Aorta (tissue), 5 donors: ENCODE data around the gene SNX20. TPM values are rescaled to one million over a fixed set of nuclear protein-coding genes. Genes with fewer than 3 reads are reported as not detected.

ENCODE experiments used
- ATAC-seq: fragments of 200-7000 bp; cut with Tn5 transposase; one replicate; pipeline ENCODE4 v1.9.1; 2022; ENCODE audit warnings: moderate library complexity; ENCODE audit not compliant: low FRiP score
- DNase-seq, 2 donors: peaks; one replicate each; pipeline ENCODE4 v3.0.0-alpha.2; 2020
- H3K27ac ChIP-seq, 2 donors: one replicate each; pipeline ENCODE4 v1.5.1; 2013; ENCODE audit warnings: low read length in 2 of 2, mild to moderate bottlenecking in 2 of 2, moderate library complexity in 2 of 2, control low read depth in 1 of 2, inconsistent platforms in 1 of 2, low read depth in 1 of 2
- H3K27me3 ChIP-seq, 2 donors: one replicate each; pipeline ENCODE4 v1.6.1; 2013; ENCODE audit warnings: control low read depth in 1 of 2, low read length in 1 of 2, mild to moderate bottlenecking in 1 of 2, moderate library complexity in 1 of 2; ENCODE audit not compliant: insufficient read depth in 2 of 2, control insufficient read depth in 1 of 2
- H3K36me3 ChIP-seq, 2 donors: one replicate each; pipeline ENCODE4 v1.6.1; 2013; ENCODE audit warnings: control low read depth in 1 of 2, low read length in 1 of 2, mild to moderate bottlenecking in 1 of 2; ENCODE audit not compliant: insufficient read depth in 2 of 2, control insufficient read depth in 1 of 2
- H3K4me1 ChIP-seq, 2 donors: one replicate each; pipeline ENCODE4 v1.6.1; 2013; ENCODE audit warnings: low read length in 2 of 2, control low read depth in 1 of 2, mild to moderate bottlenecking in 1 of 2, moderate library complexity in 1 of 2; ENCODE audit not compliant: insufficient read depth in 2 of 2, control insufficient read depth in 1 of 2
- H3K4me3 ChIP-seq, 2 donors: one replicate each; pipeline ENCODE4 v1.5.1; 2013; ENCODE audit warnings: low read length in 2 of 2, control low read depth in 1 of 2, mild to moderate bottlenecking in 1 of 2
- H3K9me3 ChIP-seq: one replicate; pipeline ENCODE4 v1.6.1; 2013; ENCODE audit warnings: mild to moderate bottlenecking, low read length; ENCODE audit not compliant: control insufficient read depth
- WGBS, 2 donors: extraction: QIAGEN DNeasy Blood & Tissue Kit; methylation state at CpG; one replicate each; pipeline ENCODE4 v1.1.7; 2013; 5-methylcytosine and 5-hydroxymethylcytosine counted together
- intact Hi-C, 2 donors: fragments of 100-400 bp; cut with DNase I; formaldehyde crosslinking; loops; one replicate each; pipeline versions ENCODE4 v1.14.2 to v1.15.0; 2022
- polyA plus RNA-seq, 2 donors: library from polyadenylated mRNA; stranded (reverse); fragments of 200-250 nt; gene quantifications; one replicate each; pipeline ENCODE4 v1.2.3, GENCODE V29; 2013
- total RNA-seq, 2 donors: library from RNA; stranded (reverse); fragmentation: NEBNext Ultra II Directional; extraction: Animal tissue kit (Norgen Biotek cat#: 25700); gene quantifications; one replicate each; pipeline ENCODE4 v1.2.1, GENCODE V29; 2021
- donor health status: healthy with polysubstance abuse.
- donor health status: Bipolar disorder and iron deficiency.
- donor health status: DM: no; HTN: no; CAD: no.
- donor health status: DM: no; HTN: no; CAD: no.
- donor health status: DM: yes; HTN: yes; CAD: no.

Gene SNX20
- total and polyA plus RNA-seq, 4 donors, result 0.41 to 5.0 (median 2.2) TPM

DNA sequence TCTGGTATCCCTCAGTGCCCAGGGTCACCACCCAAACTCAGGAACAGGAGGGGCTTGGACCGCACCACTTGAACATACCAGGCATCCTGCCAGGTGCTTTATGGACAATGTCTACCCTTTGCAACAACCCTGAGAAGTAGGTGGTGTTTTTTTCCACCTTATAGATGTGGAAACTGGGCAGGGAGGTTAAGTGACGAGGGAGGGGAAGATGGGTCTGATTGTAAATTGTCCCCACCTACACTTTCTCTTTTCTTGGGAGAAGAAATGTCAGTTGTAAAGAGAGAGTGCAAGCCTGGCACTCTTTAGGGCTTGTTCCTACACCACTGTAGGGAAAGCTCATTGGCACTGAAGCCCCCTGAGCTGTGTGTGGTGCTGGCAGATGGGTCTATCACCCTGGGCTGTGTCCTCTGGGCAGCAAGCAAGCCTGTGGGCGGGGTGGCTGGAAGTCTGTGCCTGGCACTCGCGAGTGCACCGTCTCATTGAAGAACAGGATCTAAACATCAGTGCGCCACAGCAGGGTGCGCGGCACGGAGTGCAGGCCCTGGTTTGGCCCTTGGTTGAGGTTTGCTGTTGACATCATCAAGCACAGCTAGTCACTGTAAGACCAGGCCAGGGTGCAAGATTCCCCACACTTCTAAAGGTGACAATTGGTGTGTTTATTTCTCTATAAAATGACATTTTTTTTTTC, 27.4 kb upstream of the SNX20 start:
- DNase-seq, result no peak
- Histone ChIP-seq H3K9me3 (peaks cover 5% of the 10 kb centered on the region), H3K27ac (no peak overlapping the region), H3K27me3 (no peaks in the 10 kb centered on the region), H3K36me3 (no peaks in the 10 kb centered on the region), H3K4me3 (no peak overlapping the region), H3K4me1 (no peaks in the 10 kb centered on the region)
- ATAC-seq, result no peak
- intact Hi-C loops, result no loop called here
- WGBS, 2 donors, result 87 to 88% methylated on average over 10 of the region's 10 CpGs

- Histone ChIP-seq H3K4me1 (no peaks in the 10 kb centered on the region), H3K36me3 (no peaks in the 10 kb centered on the region), H3K27me3 (no peaks in the 10 kb centered on the region), H3K9me3 (peaks cover 5% of the 10 kb centered on the region), H3K4me3 (no peak overlapping the region), H3K27ac (no peak overlapping the region)
- 85% methylated on average over 3 of the region's 3 CpGs for WGBS, 2 donors
- intact Hi-C loops, result no loop called here
- ATAC-seq, result no peak
- DNase-seq, result no peak
Measured at GRCh38 chr16:50706250-50706649, 25.1 kb upstream of the SNX20 start.

GRCh38 chr16:50705436-50706110, 24.5 kb upstream of the SNX20 start:
- intact Hi-C loops, result no loop called here

DNA sequence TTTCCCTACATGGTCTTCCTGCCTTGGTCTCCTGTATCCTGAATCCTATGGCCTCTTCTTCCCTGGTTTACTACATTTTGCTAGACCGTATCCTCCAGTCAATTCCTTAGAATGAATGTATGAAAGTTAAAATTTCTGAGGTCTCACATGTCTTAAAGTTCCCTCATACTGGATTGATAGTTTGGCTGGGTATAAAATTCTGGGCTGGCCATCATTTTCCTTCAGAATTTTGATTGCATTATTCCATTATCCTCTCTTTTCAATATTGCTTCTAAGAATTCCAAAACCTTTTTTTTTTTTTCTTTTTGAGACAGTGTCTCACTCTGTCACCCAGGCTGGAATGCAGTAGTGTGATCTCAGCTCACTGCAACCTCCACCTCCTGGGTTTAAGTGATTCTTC, 23.1 kb upstream of the SNX20 start:
- DNase-seq (no peak), ATAC-seq (no peak)
- no peaks in the 10 kb centered on the region for H3K4me1 ChIP-seq
- H3K4me3 ChIP-seq, result no peak overlapping the region
- H3K27me3 ChIP-seq, result no peaks in the 10 kb centered on the region
- WGBS, 2 donors, result 88 to 94% methylated on average over 1 of the region's 1 CpG
- peaks cover 5% of the 10 kb centered on the region for H3K9me3 ChIP-seq
- no peaks in the 10 kb centered on the region for H3K36me3 ChIP-seq
- intact Hi-C loops, result no loop called here
- no peak overlapping the region for H3K27ac ChIP-seq

More at GRCh38 chr16:50705436-50706110, 24.5 kb upstream of the SNX20 start:
- Histone ChIP-seq H3K27me3 (no peaks in the 10 kb centered on the region), H3K9me3 (peaks cover 5% of the 10 kb centered on the region), H3K27ac (no peak overlapping the region), H3K4me1 (no peaks in the 10 kb centered on the region), H3K4me3 (no peak overlapping the region), H3K36me3 (no peaks in the 10 kb centered on the region)
- DNase-seq (no peak), ATAC-seq (no peak)
- WGBS, 2 donors, result 92 to 98% methylated on average over 5 of the region's 5 CpGs

DNA sequence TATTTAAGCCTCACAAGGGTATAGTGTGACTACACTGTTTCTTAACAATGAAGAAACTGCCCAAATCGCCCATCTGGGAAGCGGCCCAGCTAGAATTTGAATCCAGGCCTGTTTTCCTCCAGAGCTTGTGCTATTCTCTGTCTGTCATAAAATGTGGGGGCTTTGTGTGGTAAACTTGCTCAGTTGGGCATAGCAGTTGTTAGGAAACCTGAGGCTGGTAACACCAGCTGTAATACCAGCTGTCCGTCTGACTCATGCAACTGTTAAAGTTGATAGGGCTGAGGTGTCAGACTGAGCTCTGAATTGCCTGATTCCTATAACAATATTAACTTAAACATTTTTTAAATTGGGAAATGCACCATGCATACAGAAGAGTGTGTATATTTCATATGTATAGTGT, 21.6 kb upstream of the SNX20 start:
- Histone ChIP-seq H3K36me3 (no peaks in the 10 kb centered on the region), H3K27ac (no peak overlapping the region), H3K4me1 (no peaks in the 10 kb centered on the region), H3K27me3 (no peaks in the 10 kb centered on the region), H3K9me3 (peaks cover 5% of the 10 kb centered on the region), H3K4me3 (no peak overlapping the region)
- intact Hi-C loops, result no loop called here
- no peak for DNase-seq
- ATAC-seq, result no peak
- 90 to 91% methylated on average over 3 of the region's 3 CpGs for WGBS, 2 donors

DNA sequence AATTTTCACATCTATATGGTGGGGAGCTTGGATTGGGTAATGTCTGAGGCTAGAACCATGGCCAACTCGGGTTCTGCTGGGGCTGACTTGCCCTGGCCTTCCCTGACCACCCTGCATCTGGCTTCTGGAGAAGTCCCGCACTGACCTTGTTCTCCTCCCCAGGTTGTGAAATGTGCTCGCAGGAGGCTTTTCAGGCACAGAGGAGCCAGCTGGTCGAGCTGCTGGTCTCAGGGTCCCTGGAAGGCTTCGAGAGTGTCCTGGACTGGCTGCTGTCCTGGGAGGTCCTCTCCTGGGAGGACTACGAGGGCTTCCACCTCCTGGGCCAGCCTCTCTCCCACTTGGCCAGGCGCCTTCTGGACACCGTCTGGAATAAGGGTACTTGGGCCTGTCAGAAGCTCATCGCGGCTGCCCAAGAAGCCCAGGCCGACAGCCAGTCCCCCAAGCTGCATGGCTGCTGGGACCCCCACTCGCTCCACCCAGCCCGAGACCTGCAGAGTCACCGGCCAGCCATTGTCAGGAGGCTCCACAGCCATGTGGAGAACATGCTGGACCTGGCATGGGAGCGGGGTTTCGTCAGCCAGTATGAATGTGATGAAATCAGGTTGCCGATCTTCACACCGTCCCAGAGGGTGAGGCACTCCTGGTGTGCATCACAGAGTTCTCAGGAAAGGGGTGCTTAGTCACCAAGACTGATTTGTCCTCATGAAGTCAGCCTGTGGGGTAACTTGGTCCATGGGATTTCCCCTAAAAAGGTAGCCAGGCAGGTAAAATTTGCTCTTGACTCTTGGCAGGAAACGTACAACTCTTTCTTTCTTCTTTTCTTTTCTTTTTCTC, 18.4 kb upstream of the SNX20 start:
- ATAC-seq, result no peak
- no peak overlapping the region for H3K4me3 ChIP-seq
- H3K27me3 ChIP-seq, result no peaks in the 10 kb centered on the region
- 90 to 91% methylated on average over 19 of the region's 19 CpGs for WGBS, 2 donors
- H3K27ac ChIP-seq, result no peak overlapping the region
- no peaks in the 10 kb centered on the region for H3K36me3 ChIP-seq
- intact Hi-C loops, result loop anchor here in 1 of 2 donors (5.0 to 10.0 kb wide), 2 partner anchors 43 to 105 kb away; partner anchors contain the start of gene CYLD
- DNase-seq, result peak in 1 of 2 donors; percentile 82
- H3K4me1 ChIP-seq, result no peaks in the 10 kb centered on the region
- peaks cover 5% of the 10 kb centered on the region for H3K9me3 ChIP-seq

DNA sequence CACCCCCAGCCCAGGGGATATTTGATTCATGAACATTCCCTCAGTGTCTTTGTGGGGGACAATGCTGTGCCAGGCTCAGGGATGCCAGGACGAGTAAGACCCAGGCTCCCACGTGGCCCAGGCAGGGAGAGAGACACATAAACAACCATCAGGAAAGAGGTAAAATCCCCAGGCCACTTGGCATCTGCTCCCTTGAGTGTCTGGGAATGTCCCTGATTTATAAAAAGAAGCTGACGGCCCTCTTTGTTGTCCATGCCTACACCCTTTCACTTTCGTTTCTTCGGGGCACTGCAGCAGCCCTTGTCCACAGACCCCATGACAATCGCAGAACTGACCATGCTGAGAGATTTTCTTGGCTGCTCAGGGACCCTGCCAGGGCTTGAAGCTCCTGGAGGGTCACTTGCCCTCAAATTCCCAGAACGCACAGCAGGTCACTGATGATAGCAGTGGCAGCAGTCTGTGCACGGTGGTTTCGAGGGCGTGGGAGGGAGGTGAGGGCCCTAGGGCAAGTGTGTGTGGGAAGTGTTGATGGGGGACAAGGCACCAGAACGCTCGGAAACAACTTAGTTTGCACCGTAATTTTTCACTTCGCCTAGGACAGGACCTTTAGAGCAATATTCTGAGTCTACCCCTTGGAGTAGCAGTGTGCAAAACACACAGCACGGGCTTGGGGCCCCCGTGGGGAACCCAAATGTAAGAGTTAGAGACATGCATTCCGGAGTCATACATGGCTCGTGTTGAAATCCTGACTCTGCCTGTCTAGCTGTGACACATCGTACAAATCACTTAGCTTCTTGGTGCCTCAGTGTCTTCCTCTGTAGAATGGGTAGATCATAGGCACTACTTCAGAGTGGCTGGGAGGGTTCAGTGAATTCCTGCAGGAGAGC, 17.0 kb upstream of the SNX20 start:
- 27 to 33% methylated on average over 19 of the region's 19 CpGs for WGBS, 2 donors
- no peaks in the 10 kb centered on the region for H3K9me3 ChIP-seq
- intact Hi-C loops, result loop anchor here in 1 of 2 donors (5.0 to 10.0 kb wide), 2 partner anchors 44 to 107 kb away; partner anchors contain the start of gene CYLD
- peak; percentile 65 for ATAC-seq
- no peaks in the 10 kb centered on the region for H3K27me3 ChIP-seq
- H3K27ac ChIP-seq, result no peak overlapping the region
- H3K4me3 ChIP-seq, result peak overlapping the region; percentile 5 to 78
- no peaks in the 10 kb centered on the region for H3K4me1 ChIP-seq
- H3K36me3 ChIP-seq, result no peaks in the 10 kb centered on the region
- peak in 1 of 2 donors; percentile 69 for DNase-seq

- Histone ChIP-seq H3K4me1 (no peaks in the 10 kb centered on the region), H3K27ac (no peak overlapping the region)
Measured at GRCh38 chr16:50697421-50697715, 16.3 kb upstream of the SNX20 start.

More at GRCh38 chr16:50697421-50697715, 16.3 kb upstream of the SNX20 start:
- no peaks in the 10 kb centered on the region for H3K9me3 ChIP-seq
- H3K36me3 ChIP-seq, result no peaks in the 10 kb centered on the region
- no peak overlapping the region for H3K4me3 ChIP-seq
- intact Hi-C loops, result loop anchor here in 1 of 2 donors (5.0 to 10.0 kb wide), 2 partner anchors 45 to 107 kb away; partner anchors contain the start of gene CYLD
- ATAC-seq (no peak), DNase-seq (no peak)
- WGBS, 2 donors, result 92 to 94% methylated on average over 5 of the region's 5 CpGs
- H3K27me3 ChIP-seq, result no peaks in the 10 kb centered on the region
